ENCODE results near the gene MAN2B2. TPM values are rescaled to one million over a fixed set of nuclear protein-coding genes. Genes with fewer than 3 reads are reported as not detected.

MAN2B2 gene
- total and polyA plus RNA-seq, 2 of the 4 experiments (the other 2 are of a cell fraction): 13.4 to 34.1 TPM

DNA sequence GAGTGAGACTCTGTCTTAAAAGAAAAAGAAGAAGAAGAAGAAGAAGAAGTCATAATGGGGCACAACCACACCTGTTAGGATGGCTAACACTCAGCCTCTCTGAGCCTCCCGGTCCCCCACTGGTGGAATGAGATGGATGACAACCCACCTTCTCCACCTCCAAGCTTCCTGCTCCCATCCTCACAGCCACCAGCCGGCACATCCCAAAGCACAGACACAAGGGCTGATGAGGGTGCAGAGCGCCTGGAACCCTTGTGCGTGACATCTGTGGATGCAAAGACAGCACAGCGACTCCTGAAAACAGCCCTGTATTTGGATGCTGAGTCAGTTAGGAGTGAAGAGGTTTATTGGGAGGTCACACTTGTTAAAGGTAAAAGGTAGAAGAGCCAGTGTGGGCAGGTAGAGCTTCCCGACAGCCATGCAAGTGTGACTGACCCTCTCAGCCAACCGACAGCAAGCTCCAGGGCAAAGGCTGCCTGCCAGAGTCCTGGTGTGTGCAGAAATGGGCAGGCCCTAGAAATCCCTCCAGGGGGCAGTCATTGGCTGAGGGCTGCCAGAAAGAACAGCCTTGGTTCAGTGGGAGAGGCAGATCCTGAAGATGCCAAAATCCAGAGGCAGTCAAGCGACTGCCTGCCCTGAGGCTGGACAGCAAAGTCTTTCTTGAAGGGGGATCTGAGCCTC, 26.6 kb upstream of the MAN2B2 start (continued):
- TF ChIP-seq CTCF (conservative IDR thresholded peaks at IDR 0.05; ENCODE audit: low read depth, low read length): peak; percentile 43
- no peak for TF ChIP-seq MAFK (IDR thresholded peaks at IDR 0.05; ENCODE audit: low read depth, low read length)
- TF ChIP-seq MXI1 (IDR thresholded peaks at IDR 0.05; ENCODE audit: borderline replicate concordance, low read depth, low read length): no peak
- TF ChIP-seq RFX5 (IDR thresholded peaks at IDR 0.05; ENCODE audit: low read depth, low read length): no peak

DNA sequence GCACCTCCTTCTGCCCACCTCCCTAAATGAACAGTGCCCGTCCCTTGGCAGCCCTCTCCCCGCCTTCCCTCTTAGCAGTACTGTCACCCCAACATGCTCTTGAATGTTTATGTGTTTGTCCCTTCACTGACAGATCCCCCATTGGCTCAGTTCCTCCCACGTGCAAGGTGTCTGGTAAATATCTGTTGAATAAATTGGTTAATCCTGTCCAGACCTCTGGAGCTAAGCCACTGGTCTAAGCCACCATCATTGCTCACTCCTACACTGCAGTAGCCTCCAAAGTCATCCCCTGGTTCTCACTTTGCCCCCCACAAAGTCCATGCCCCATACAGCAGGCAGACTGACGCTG, 26.1 kb upstream of the MAN2B2 start:
- H3K56ac ChIP-seq (ENCODE audit: extremely low read depth, insufficient read depth, low read length): no peak overlapping the region
- POLR2A ChIA-PET (ENCODE audit: unreplicated experiment): no interaction called here
- no peak overlapping the region for H2BK20ac ChIP-seq (ENCODE audit: low read depth, low read length)
- H2BK120ac ChIP-seq (ENCODE audit: low read depth, low read length): no peak overlapping the region
- in situ Hi-C loops (cut with MboI; ENCODE audit: low sequenced_read_pairs) (loop anchor here (10.0 kb wide), 1 partner anchor 294 kb away; no protein-coding TSS in a partner anchor), intact Hi-C loops (cut with micrococcal nuclease) (no loop called here), dilution Hi-C loops (cut with HindIII; ENCODE audit: low sequenced_read_pairs, unreplicated experiment) (no loop called here)
- no peak overlapping the region for H4K5ac ChIP-seq (ENCODE audit: low read depth, low read length)
- H3K9me1 ChIP-seq (ENCODE audit: insufficient read depth, low read length): no peaks in the 10 kb centered on the region
- CTCF ChIA-PET: no interaction called here
- no peak overlapping the region for H2BK5ac ChIP-seq (ENCODE audit: low read depth, low read length, poor library complexity, severe bottlenecking)
- H4K20me1 ChIP-seq (ENCODE audit: insufficient read depth, low read length): no peaks in the 10 kb centered on the region
- no peak overlapping the region for H2AK5ac ChIP-seq (ENCODE audit: low read depth, low read length)
- no peak overlapping the region for H3K9ac ChIP-seq (ENCODE audit: low read depth, low read length)
- H3K27me3 ChIP-seq (ENCODE audit: control insufficient read depth, insufficient read depth, low read length): peaks cover 7% of the 10 kb centered on the region
- H3K4ac ChIP-seq (ENCODE audit: low read depth, low read length): no peak overlapping the region
- no peak overlapping the region for H3K27ac ChIP-seq (ENCODE audit: insufficient read depth, low read length)
- no peak overlapping the region for H2AFZ ChIP-seq (replicated peaks; ENCODE audit: low read length, poor library complexity)
- H3K36me3 ChIP-seq (ENCODE audit: control insufficient read depth, insufficient read depth, low read length): no peaks in the 10 kb centered on the region
- no peak overlapping the region for H3K23ac ChIP-seq (ENCODE audit: low read depth, low read length)
- ATAC-seq (ENCODE audit: low read depth): no peak
- H4K8ac ChIP-seq (ENCODE audit: low read depth in 2 of 2, low read length in 2 of 2): no peak overlapping the region
- H3K14ac ChIP-seq (replicated peaks; ENCODE audit: low read depth, low read length): no peak overlapping the region
- H3K79me1 ChIP-seq (ENCODE audit: low read depth in 1 of 2, low read length in 2 of 2): no peaks in the 10 kb centered on the region
- no peak for DNase-seq
- H3K4me1 ChIP-seq (ENCODE audit: control insufficient read depth, insufficient read depth, low read length): no peaks in the 10 kb centered on the region
- no peak overlapping the region for H3K4me2 ChIP-seq (ENCODE audit: low read depth, low read length)
- no CpG with 5 or more reads among the region's 4 CpGs for WGBS, 2 experiments (ENCODE audit: extremely low coverage in 2 of 2, insufficient read length in 1 of 2)
- no peak overlapping the region for H2BK15ac ChIP-seq (ENCODE audit: low read depth, low read length)
- H3K4me3 ChIP-seq (ENCODE audit: insufficient read depth, low read depth, low read length): no peak overlapping the region
- H3K9me3 ChIP-seq (ENCODE audit: control insufficient read depth, insufficient read depth, low read length): peaks cover 3% of the 10 kb centered on the region
- H2AK9ac ChIP-seq (replicated peaks; ENCODE audit: low read depth, low read length, poor library complexity): no peak overlapping the region
- no peak overlapping the region for H3K18ac ChIP-seq (ENCODE audit: low read depth, low read length)
- H4K91ac ChIP-seq (ENCODE audit: insufficient read depth, low read depth, low read length): no peak overlapping the region
- BruUV-seq (replicated peaks): no TSS peak
- no peak for TF ChIP-seq CEBPB (IDR thresholded peaks at IDR 0.05; ENCODE audit: low read depth, low read length)
- TF ChIP-seq RAD21 (IDR thresholded peaks at IDR 0.05; ENCODE audit: low read length): no peak
- TF ChIP-seq NFE2L2 (IDR thresholded peaks at IDR 0.05; ENCODE audit: low read depth, low read length): no peak
- no peak for TF ChIP-seq SMC3 (IDR thresholded peaks at IDR 0.05; ENCODE audit: low read depth, low read length)
- no peak for TF ChIP-seq BHLHE40 (IDR thresholded peaks at IDR 0.05; ENCODE audit: low read depth, low read length)
- TF ChIP-seq, protein P1, sequence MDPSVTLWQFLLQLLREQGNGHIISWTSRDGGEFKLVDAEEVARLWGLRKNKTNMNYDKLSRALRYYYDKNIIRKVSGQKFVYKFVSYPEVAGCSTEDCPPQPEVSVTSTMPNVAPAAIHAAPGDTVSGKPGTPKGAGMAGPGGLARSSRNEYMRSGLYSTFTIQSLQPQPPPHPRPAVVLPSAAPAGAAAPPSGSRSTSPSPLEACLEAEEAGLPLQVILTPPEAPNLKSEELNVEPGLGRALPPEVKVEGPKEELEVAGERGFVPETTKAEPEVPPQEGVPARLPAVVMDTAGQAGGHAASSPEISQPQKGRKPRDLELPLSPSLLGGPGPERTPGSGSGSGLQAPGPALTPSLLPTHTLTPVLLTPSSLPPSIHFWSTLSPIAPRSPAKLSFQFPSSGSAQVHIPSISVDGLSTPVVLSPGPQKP (IDR thresholded peaks at IDR 0.05; ENCODE audit: borderline replicate concordance, low read depth, low read length): no peak
- no peak for TF ChIP-seq FOS (IDR thresholded peaks at IDR 0.05; ENCODE audit: low read depth, low read length)
- TF ChIP-seq MAZ (IDR thresholded peaks at IDR 0.05; ENCODE audit: borderline replicate concordance, low read depth, low read length): no peak
- no peak for TF ChIP-seq CHD1 (IDR thresholded peaks at IDR 0.05; ENCODE audit: low read depth, low read length)
- TF ChIP-seq, protein P2, sequence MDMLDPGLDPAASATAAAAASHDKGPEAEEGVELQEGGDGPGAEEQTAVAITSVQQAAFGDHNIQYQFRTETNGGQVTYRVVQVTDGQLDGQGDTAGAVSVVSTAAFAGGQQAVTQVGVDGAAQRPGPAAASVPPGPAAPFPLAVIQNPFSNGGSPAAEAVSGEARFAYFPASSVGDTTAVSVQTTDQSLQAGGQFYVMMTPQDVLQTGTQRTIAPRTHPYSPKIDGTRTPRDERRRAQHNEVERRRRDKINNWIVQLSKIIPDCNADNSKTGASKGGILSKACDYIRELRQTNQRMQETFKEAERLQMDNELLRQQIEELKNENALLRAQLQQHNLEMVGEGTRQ (IDR thresholded peaks at IDR 0.05; ENCODE audit: low read depth, low read length): no peak
- no peak for TF ChIP-seq POLR2A (IDR thresholded peaks at IDR 0.05; ENCODE audit: low read depth, low read length)
- TF ChIP-seq MAFK (IDR thresholded peaks at IDR 0.05; ENCODE audit: low read depth, low read length): no peak

Data from IMR-90 (cell line).